HG03175 (cell line): Measurements from ENCODE around the gene CD24.
"Not testable (repeated sequence)": the region's sequence is repeated elsewhere in the genome, so short reads cannot be mapped to it uniquely, and the experiment has no call there.

Source experiments
- ATAC-seq: cut with Tn5 transposase; IDR thresholded peaks from one replicate; pipeline ENCODE4 v1.9.1; 2021; ENCODE audit warnings: mild to moderate bottlenecking, moderate library complexity; ENCODE audit not compliant: unreplicated experiment

Gene CD24

GRCh38 chr6:106970769-106971168 lies 3.8 kb downstream of the CD24 start:
- ATAC-seq: not testable (repeated sequence)

- ATAC-seq: no peak
These were observed 6.5 kb downstream of the CD24 start for GRCh38 chr6:106967936-106968555.

GRCh38 chr6:106966671-106967640 lies 7.6 kb downstream of the CD24 start:
- ATAC-seq: no peak

- no peak for ATAC-seq
These were observed 8.3 kb downstream of the CD24 start for GRCh38 chr6:106966229-106966628.

GRCh38 chr6:106964954-106965353 lies 9.6 kb downstream of the CD24 start:
- ATAC-seq: no peak

- no peak for ATAC-seq
These were observed 10.4 kb downstream of the CD24 start for GRCh38 chr6:106964099-106964498.

GRCh38 chr6:106963544-106963943 lies 11.0 kb downstream of the CD24 start:
- ATAC-seq: no peak

- no peak for ATAC-seq
These were observed 12.7 kb downstream of the CD24 start for GRCh38 chr6:106961801-106962200.

- ATAC-seq: no peak
These were observed 13.4 kb downstream of the CD24 start for GRCh38 chr6:106961136-106961535.

- no peak for ATAC-seq
These were observed 14.5 kb downstream of the CD24 start for GRCh38 chr6:106959985-106960384.

- no peak for ATAC-seq
These were observed 34.7 kb downstream of the CD24 start for GRCh38 chr6:106939848-106940247.

- ATAC-seq: no peak
These were observed 35.3 kb downstream of the CD24 start for GRCh38 chr6:106939208-106939607.

GRCh38 chr6:106927531-106928398 lies 46.8 kb downstream of the CD24 start:
- ATAC-seq: no peak

- ATAC-seq: no peak
These were observed 48.6 kb downstream of the CD24 start for GRCh38 chr6:106925948-106926347.

- ATAC-seq: no peak
These were observed 49.6 kb downstream of the CD24 start for GRCh38 chr6:106924694-106925523.

GRCh38 chr6:106922626-106923025 lies 51.9 kb downstream of the CD24 start:
- no peak for ATAC-seq
